RPMI7951 (cell line): ENCODE measurements around the gene MED29. TPM values are rescaled to one million over a fixed set of nuclear protein-coding genes. Genes with fewer than 3 reads are reported as not detected.
A peak's percentile ranks its signal among the peaks of the same experiment; 100 is the strongest.

ENCODE experiments used
- DNase-seq: peaks from one replicate; pipeline ENCODE4 v3.0.0-alpha.2; 2012; ENCODE audit warnings: low read depth
- total RNA-seq: library from RNA; depleted of rRNA; stranded (reverse); fragments of >200 nt; shearing (Covaris generic); gene quantifications from 2 replicates; pipeline ENCODE4 v1.2.3, GENCODE V29; 2014; rRNA removed

Gene MED29
- 22.2 and 39.5 TPM in 2 replicates for total RNA-seq

DNA sequence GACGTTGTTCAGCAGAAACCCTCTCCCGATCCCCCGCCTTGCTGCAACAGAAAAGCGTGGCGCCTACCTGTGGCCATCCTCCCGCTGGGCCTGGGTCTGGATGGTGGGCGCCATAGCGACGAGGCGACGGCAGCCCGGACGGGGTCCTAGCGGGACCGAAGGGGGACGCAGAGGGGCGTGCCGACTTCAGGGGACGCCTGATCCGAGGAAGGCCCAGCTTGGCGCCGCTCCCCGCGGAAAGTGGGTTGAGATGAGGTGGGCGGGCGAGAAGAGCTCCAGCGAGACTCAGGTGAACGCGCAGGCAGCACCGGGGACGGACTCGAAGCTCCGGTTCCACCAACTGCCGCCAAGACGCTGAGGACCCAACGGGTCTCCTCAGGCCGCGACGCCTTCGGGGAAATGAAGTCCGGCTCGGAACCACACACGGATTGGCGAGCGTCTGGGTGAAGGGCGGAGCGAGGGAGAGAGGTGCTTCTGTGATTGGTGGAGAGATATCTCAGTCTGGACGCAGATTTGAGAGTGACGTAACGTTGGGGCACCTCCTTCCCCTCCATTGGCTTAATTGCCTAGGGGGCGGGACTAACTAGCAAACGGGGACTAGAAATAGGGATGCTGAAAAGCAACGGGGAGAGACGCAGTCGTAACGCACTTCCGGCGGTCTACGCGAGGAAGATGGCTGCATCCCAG is at the start of gene MED29, which contains the start of gene PAF1:
TSS of gene MED29 (plus strand) at position 628 of the 687 bp plus-strand sequence. CDS start at position 673, 45 bp downstream.
TSS of gene PAF1 (minus strand) at position 356 of the 687 bp plus-strand sequence. CDS start at position 114, 242 bp downstream.
- peak; percentile 100 for DNase-seq

- DNase-seq, result peak; percentile 97
Measured at GRCh38 chr19:39341719-39342604, 49.2 kb upstream of the MED29 start, which contains the start of gene SAMD4B. TSS of gene SAMD4B (plus strand) at chr19:39342421. CDS start at chr19:39356894, 14,473 bp downstream.

GRCh38 chr19:39342647-39343305 is 48.4 kb upstream of the MED29 start:
- no peak for DNase-seq

DNA sequence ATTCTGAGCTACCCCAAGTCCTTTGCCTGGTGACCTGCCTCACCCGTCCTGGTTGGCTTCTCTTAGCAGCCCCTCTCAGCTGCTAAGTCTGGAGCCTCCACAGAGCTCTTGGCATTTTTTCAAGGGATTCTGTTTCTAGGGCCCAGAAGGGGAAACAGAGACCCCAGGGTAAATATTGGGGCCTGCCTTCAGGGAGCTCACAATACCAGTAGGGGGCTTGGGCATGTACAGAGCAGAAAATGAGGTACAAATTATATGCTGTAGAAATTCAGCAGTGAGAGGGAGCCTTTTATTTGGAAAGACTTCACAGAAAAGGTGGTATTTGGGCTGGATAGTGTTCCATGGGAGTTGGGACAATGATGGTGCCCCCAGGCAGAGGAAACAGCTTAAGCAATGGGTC is 45.2 kb upstream of the MED29 start:
- DNase-seq, result no peak

GRCh38 chr19:39347332-39348164 is 43.6 kb upstream of the MED29 start:
- DNase-seq, result no peak

GRCh38 chr19:39349326-39349725 is 41.9 kb upstream of the MED29 start:
- no peak for DNase-seq

DNA sequence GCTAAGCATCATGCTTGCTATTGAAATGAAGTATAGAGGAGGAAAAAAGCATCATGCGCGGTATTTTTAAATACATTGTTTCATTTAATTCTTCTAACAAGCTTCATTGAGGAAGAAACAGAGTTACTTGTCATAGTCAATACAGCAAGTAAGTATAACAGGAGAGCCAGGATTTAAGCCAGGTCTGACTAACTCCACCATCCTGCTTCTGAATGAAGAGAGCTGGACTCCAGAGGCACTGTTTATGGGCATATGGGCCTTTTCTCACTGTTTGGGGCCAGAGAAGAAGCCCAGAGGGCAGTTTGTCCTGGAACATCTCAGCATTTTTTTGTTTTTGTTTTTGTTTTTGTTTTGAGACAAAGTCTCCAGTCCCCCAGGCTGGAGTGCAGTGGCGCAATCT is 41.0 kb upstream of the MED29 start:
- no peak for DNase-seq

GRCh38 chr19:39351537-39352064 is 39.6 kb upstream of the MED29 start:
- DNase-seq, result no peak

GRCh38 chr19:39352381-39353255 is 38.6 kb upstream of the MED29 start:
- DNase-seq, result no peak

DNA sequence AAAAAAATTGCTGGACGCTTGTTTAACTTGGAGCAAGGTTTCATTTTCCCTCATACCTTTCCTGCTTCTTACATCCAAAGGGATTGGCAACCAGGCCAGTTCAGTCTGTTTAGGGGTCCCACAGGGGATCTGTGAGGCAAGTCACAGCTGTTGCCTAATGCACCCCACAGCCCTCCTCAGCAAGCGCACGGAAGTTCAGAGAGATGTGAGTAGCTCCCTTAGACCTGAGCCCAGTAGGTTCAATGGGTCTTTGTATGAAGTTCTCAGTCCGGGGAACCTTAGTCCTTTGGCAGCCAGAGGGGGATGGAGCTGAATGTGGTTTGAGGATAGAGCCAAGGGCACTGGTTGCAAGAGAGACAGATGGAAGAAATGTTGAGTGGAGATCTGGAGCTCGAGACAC is 35.9 kb upstream of the MED29 start:
- DNase-seq, result no peak

DNA sequence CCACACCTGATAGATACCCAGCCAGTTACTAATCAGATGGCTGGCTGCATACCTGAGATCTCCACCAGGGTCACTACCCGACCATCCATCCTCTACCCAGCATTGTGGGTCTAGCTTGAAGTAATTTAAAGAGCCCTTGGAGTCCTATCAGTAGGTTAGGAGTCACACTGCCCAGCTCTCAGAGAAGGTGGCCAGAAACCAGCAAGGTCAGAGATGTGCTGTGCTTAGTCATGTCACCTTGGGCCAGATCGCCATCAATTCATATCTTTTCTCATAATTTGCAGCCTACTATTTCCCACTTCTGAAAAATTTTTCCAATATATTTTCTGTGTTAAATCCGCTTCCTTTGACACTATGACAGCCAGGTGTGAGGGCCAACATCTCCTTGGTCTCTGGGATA is 35.1 kb upstream of the MED29 start:
- no peak for DNase-seq

- no peak for DNase-seq
Measured at GRCh38 chr19:39356647-39357046, 34.5 kb upstream of the MED29 start.

- DNase-seq, result no peak
Measured at GRCh38 chr19:39359026-39359425, 32.2 kb upstream of the MED29 start.

DNA sequence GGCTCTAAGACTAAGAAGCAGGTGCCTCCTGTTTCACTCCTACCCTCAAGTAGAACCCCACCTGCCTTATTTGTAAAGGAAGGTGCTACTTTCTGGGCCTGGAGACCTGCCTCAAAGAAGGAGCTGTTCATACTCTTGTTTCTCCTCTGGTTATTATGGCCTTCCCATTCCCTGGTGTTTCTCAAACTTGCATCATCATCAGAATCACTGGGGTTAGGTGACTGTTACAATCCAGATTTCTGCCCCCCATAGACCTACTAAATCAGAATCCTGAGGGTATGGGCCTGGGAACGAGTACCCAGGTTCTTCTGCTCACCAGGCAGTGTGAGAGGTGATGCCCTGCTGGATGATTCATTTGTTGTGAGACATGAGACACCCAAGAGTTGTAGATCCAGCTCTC is 30.6 kb upstream of the MED29 start:
- DNase-seq, result no peak

GRCh38 chr19:39362682-39363657 is 28.2 kb upstream of the MED29 start:
- peak; percentile 43 for DNase-seq

- peak; percentile 48 for DNase-seq
Measured at GRCh38 chr19:39363901-39364457, 27.2 kb upstream of the MED29 start.

- DNase-seq, result no peak
Measured at GRCh38 chr19:39365531-39365930, 25.6 kb upstream of the MED29 start.

DNA sequence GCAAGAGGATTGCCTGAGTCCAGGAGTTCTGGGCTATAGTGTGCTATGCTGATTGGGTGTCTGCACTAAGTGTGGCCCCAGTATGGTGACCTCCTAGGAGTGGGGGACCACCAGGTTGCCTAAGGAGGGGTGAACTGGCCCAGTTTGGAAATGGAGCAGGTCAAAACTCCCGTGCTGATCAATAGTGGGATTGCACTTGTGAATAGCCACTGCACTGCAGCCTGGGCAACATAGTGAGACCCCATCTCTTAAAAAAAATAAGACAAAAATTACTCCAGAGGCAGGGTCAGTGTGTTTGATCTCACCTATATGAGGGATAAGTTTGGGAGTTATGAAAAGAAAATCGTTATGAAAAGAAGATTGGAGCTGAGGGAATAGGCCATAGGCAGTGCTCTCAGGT is 22.0 kb upstream of the MED29 start:
- no peak for DNase-seq
